H9 (cell line): ENCODE data around the gene CALN1. TPM values are rescaled to one million over a fixed set of nuclear protein-coding genes. Genes with fewer than 3 reads are reported as not detected.

Source experiments
- DNase-seq: peaks from one replicate; pipeline ENCODE4 v3.0.0-alpha.2; 2017
- H2AFZ ChIP-seq: one replicate; pipeline ENCODE4 v1.6.1; 2013; ENCODE audit warnings: mild to moderate bottlenecking, low read length, control low read depth, moderate library complexity
- H2AK5ac ChIP-seq: 2 replicates; pipeline ENCODE4 v1.6.1; 2013; ENCODE audit warnings: low read length, control low read depth, mixed read lengths; ENCODE audit not compliant: insufficient read length
- H2BK120ac ChIP-seq: one replicate; pipeline ENCODE4 v1.6.1; 2013; ENCODE audit warnings: low read depth, mild to moderate bottlenecking, low read length, control low read depth, inconsistent platforms; ENCODE audit not compliant: poor library complexity, severe bottlenecking
- H2BK12ac ChIP-seq: 2 replicates; pipeline ENCODE4 v1.6.1; 2013; ENCODE audit warnings: low read length, control low read depth, mixed read lengths, low read depth; ENCODE audit not compliant: insufficient read length
- H2BK15ac ChIP-seq: 2 replicates; pipeline ENCODE4 v1.6.1; 2013; ENCODE audit warnings: low read depth, low read length, control low read depth
- H2BK20ac ChIP-seq: one replicate; pipeline ENCODE4 v1.6.1; 2013; ENCODE audit warnings: low read depth, mild to moderate bottlenecking, low read length, control low read depth, inconsistent platforms; ENCODE audit not compliant: poor library complexity, severe bottlenecking
- H2BK5ac ChIP-seq: 2 replicates; pipeline ENCODE4 v1.6.1; 2013; ENCODE audit warnings: low read length, control low read depth, mixed read lengths; ENCODE audit not compliant: insufficient read length
- H3K14ac ChIP-seq: 2 replicates; pipeline ENCODE4 v1.6.1; 2013; ENCODE audit warnings: low read length, control low read depth; ENCODE audit not compliant: insufficient read depth
- H3K18ac ChIP-seq: 2 replicates; pipeline ENCODE4 v1.6.1; 2013; ENCODE audit warnings: low read depth, mild to moderate bottlenecking, mixed read lengths, low read length, control low read depth; ENCODE audit not compliant: insufficient read length
- H3K23ac ChIP-seq: 2 replicates; pipeline ENCODE4 v1.6.1; 2013; ENCODE audit warnings: low read length, control low read depth, mixed read lengths, low read depth; ENCODE audit not compliant: insufficient read length
- H3K23me2 ChIP-seq: 2 replicates; pipeline ENCODE4 v1.6.1; 2013; ENCODE audit warnings: low read depth, mild to moderate bottlenecking, mixed read lengths, low read length, control low read depth; ENCODE audit not compliant: insufficient read length, poor library complexity, severe bottlenecking
- H3K27ac ChIP-seq: 2 replicates; pipeline ENCODE4 v1.5.1; 2013; ENCODE audit warnings: low read length, control low read depth, mixed read lengths, low read depth; ENCODE audit not compliant: insufficient read length
- H3K27me3 ChIP-seq: 2 replicates; pipeline ENCODE4 v1.6.1; 2013; ENCODE audit warnings: low read length, control low read depth, inconsistent platforms; ENCODE audit not compliant: insufficient read depth
- H3K4ac ChIP-seq: 2 replicates; pipeline ENCODE4 v1.6.1; 2013; ENCODE audit warnings: low read depth, mild to moderate bottlenecking, control low read depth, inconsistent platforms, low read length, moderate library complexity
- H3K4me1 ChIP-seq: 2 replicates; pipeline ENCODE4 v1.6.1; 2013; ENCODE audit warnings: low read length, control low read depth, inconsistent platforms; ENCODE audit not compliant: insufficient read depth
- H3K4me2 ChIP-seq: 2 replicates; pipeline ENCODE4 v1.6.1; 2013; ENCODE audit warnings: low read length, control low read depth, mixed read lengths; ENCODE audit not compliant: insufficient read length, insufficient read depth
- H3K56ac ChIP-seq: 2 replicates; pipeline ENCODE4 v1.6.1; 2013; ENCODE audit warnings: low read depth, mild to moderate bottlenecking, mixed read lengths, low read length, control low read depth; ENCODE audit not compliant: insufficient read length
- H3K79me1 ChIP-seq: 2 replicates; pipeline ENCODE4 v1.6.1; 2013; ENCODE audit warnings: low read depth, mild to moderate bottlenecking, moderate library complexity, low read length, control low read depth, inconsistent platforms; ENCODE audit not compliant: insufficient read depth, poor library complexity, severe bottlenecking
- H3K79me2 ChIP-seq: 2 replicates; pipeline ENCODE4 v1.6.1; 2013; ENCODE audit warnings: low read length, control low read depth, inconsistent platforms; ENCODE audit not compliant: insufficient read depth
- H3K9ac ChIP-seq: 2 replicates; pipeline ENCODE4 v1.6.1; 2013; ENCODE audit warnings: low read length, control low read depth, mixed read lengths; ENCODE audit not compliant: insufficient read length; ENCODE audit errors: extremely low read depth
- H3K9me3 ChIP-seq: one replicate; pipeline ENCODE4 v1.6.1; 2013; ENCODE audit warnings: low read depth, low read length, inconsistent platforms; ENCODE audit not compliant: control insufficient read depth
- H3T11ph ChIP-seq: one replicate; pipeline ENCODE4 v1.6.1; 2013; ENCODE audit warnings: mild to moderate bottlenecking, low read length, control low read depth, inconsistent platforms
- H4K20me1 ChIP-seq: one replicate; pipeline ENCODE4 v1.6.1; 2013; ENCODE audit not compliant: control insufficient read depth, insufficient read length, insufficient read depth
- H4K5ac ChIP-seq: 2 replicates; pipeline ENCODE4 v1.6.1; 2013; ENCODE audit warnings: low read depth, mild to moderate bottlenecking, mixed read lengths, low read length, control low read depth; ENCODE audit not compliant: insufficient read length
- H4K8ac ChIP-seq: replicated peaks from 2 replicates; pipeline ENCODE4 v1.6.1; 2013; ENCODE audit warnings: low read length, control low read depth, mixed read lengths, low read depth; ENCODE audit not compliant: insufficient read length
- H4K91ac ChIP-seq: 2 replicates; pipeline ENCODE4 v1.6.1; 2013; ENCODE audit warnings: low read depth, mild to moderate bottlenecking, moderate library complexity, mixed read lengths, low read length, control low read depth; ENCODE audit not compliant: insufficient read length
- H3K27ac Mint-ChIP-seq, 3 experiments: 2 replicates in 2 of 3; 3 replicates in 1 of 3; pipeline ENCODE4 v1.8.0; 2020 to 2021; ENCODE audit warnings: mixed read lengths in 3 of 3, mild to moderate bottlenecking in 1 of 3, moderate library complexity in 1 of 3
- H3K27me3 Mint-ChIP-seq: 2 replicates; pipeline ENCODE4 v1.8.0; 2021; ENCODE audit warnings: low read depth, mild to moderate bottlenecking, moderate library complexity, mixed read lengths
- H3K36me3 Mint-ChIP-seq, 3 experiments: 2 replicates in 2 of 3; 3 replicates in 1 of 3; pipeline ENCODE4 v1.8.0; 2020 to 2021; ENCODE audit warnings: low read depth in 3 of 3, mixed read lengths in 3 of 3; ENCODE audit not compliant: insufficient read depth in 1 of 3
- H3K4me1 Mint-ChIP-seq, 2 experiments: 2 replicates each; pipeline ENCODE4 v1.8.0; 2020; ENCODE audit warnings: mixed read lengths in 2 of 2
- H3K4me3 Mint-ChIP-seq, 2 experiments: 2 replicates in 1 of 2; 3 replicates in 1 of 2; pipeline ENCODE4 v1.8.0; 2020 to 2021; ENCODE audit warnings: mild to moderate bottlenecking in 2 of 2, mixed read lengths in 2 of 2, moderate library complexity in 1 of 2
- H3K9me3 Mint-ChIP-seq, 2 experiments: 2 replicates in 1 of 2; 3 replicates in 1 of 2; pipeline ENCODE4 v1.8.0; 2020; ENCODE audit warnings: mild to moderate bottlenecking in 2 of 2, mixed read lengths in 2 of 2, moderate library complexity in 1 of 2
- CTCF ChIP-seq: fragments of 200-600 bp; sonication (generic); conservative IDR thresholded peaks from 3 replicates; pipeline ENCODE4 v1.8.0; 2021; ENCODE audit warnings: antibody characterized with exemption, mild to moderate bottlenecking
- WGBS: extraction: QIAGEN DNeasy Blood & Tissue Kit; methylation state at CpG from one replicate; pipeline ENCODE4 v1.1.7; 2013; ENCODE audit warnings: missing lambda C conversion rate, low lambda C conversion rate, mixed read lengths; ENCODE audit not compliant: insufficient read length; ENCODE audit errors: extremely low coverage; 5-methylcytosine and 5-hydroxymethylcytosine counted together
- total RNA-seq: library from RNA; stranded (reverse); gene quantifications from 2 replicates; pipeline ENCODE4 v1.2.1, GENCODE V29; 2021

CALN1 gene
- total RNA-seq, 1 experiment from 2014 or later, result 2.8 TPM

GRCh38 chr7:72057231-72057630 is 354.9 kb downstream of the CALN1 start:
- no CpG with 5 or more reads among the region's 2 CpGs for WGBS
- H3K27me3 Mint-ChIP-seq, result no peaks in the 10 kb centered on the region
- no peak for TF ChIP-seq CTCF

More at GRCh38 chr7:72057231-72057630, 354.9 kb downstream of the CALN1 start:
- Histone ChIP-seq H3K18ac (no peak overlapping the region), H4K91ac (no peak overlapping the region), H3K9ac (no peak overlapping the region), H2BK120ac (no peak overlapping the region), H2BK15ac (no peak overlapping the region), H3K79me1 (no peaks in the 10 kb centered on the region), H3K4ac (no peak overlapping the region), H3K79me2 (no peaks in the 10 kb centered on the region), H2BK5ac (no peak overlapping the region), H4K5ac (no peak overlapping the region), H4K20me1 (no peaks in the 10 kb centered on the region), H3K9me3 (no peaks in the 10 kb centered on the region), H3T11ph (no peak overlapping the region), H3K56ac (no peak overlapping the region), H3K14ac (no peak overlapping the region), H4K8ac (no peak overlapping the region), H2BK12ac (no peak overlapping the region), H3K27ac (no peak overlapping the region), H2AK5ac (no peak overlapping the region), H3K27me3 (no peaks in the 10 kb centered on the region), H3K4me1 (no peaks in the 10 kb centered on the region), H3K23me2 (no peaks in the 10 kb centered on the region), H2AFZ (no peak overlapping the region), H3K23ac (no peak overlapping the region), H2BK20ac (no peak overlapping the region), H3K4me2 (no peak overlapping the region)
- no peak overlapping the region for H3K4me3 Mint-ChIP-seq
- H3K36me3 Mint-ChIP-seq, result peaks cover 0 to 8% (median 4%) of the 10 kb centered on the region in 3 experiments; a peak in 4 of 7 replicates
- H3K9me3 Mint-ChIP-seq, result peaks cover 0 to 8% of the 10 kb centered on the region in 2 experiments; a peak in 2 of 5 replicates
- no peaks in the 10 kb centered on the region for H3K4me1 Mint-ChIP-seq
- no peak for DNase-seq
- H3K27ac Mint-ChIP-seq, result no peak overlapping the region
